WTC11 (cell line): Measurements from ENCODE around the gene MSLN. TPM values are rescaled to one million over a fixed set of nuclear protein-coding genes. Genes with fewer than 3 reads are reported as not detected.
A peak's percentile ranks its signal among the peaks of the same experiment; 100 is the strongest.

ENCODE experiments used
- ATAC-seq: fragments of 200-7000 bp; cut with Tn5 transposase; 2 replicates; pipeline ENCODE4 v1.10.0; 2021; ENCODE audit warnings: mild to moderate bottlenecking, moderate library complexity
- CTCF ChIA-PET: fragments of 300-600 bp; sonication (Branson Sonifier 250); formaldehyde crosslinking; loops from one replicate; lab custom pipeline; 2021; ENCODE audit warnings: antibody characterized with exemption; lab: Charles Lee
- POLR2A ChIA-PET: fragments of 350-600 bp; sonication (Branson Sonifier 250); formaldehyde crosslinking; loops from one replicate; lab custom pipeline; 2021; ENCODE audit warnings: antibody characterized with exemption; lab: Charles Lee
- DNase-seq: peaks from one replicate; pipeline ENCODE4 v3.0.0; 2021; ENCODE audit warnings: low spot score
- H3K27ac Mint-ChIP-seq: 2 replicates; pipeline ENCODE4 v1.8.0; 2021; ENCODE audit warnings: mixed read lengths
- H3K27me3 Mint-ChIP-seq: 2 replicates; pipeline ENCODE4 v1.8.0; 2021; ENCODE audit warnings: low read depth, mild to moderate bottlenecking, moderate library complexity, mixed read lengths
- H3K36me3 Mint-ChIP-seq: 2 replicates; pipeline ENCODE4 v1.8.0; 2021; ENCODE audit warnings: mixed read lengths
- H3K4me1 Mint-ChIP-seq: 2 replicates; pipeline ENCODE4 v1.8.0; 2022; ENCODE audit warnings: mixed read lengths
- H3K4me3 Mint-ChIP-seq: 2 replicates; pipeline ENCODE4 v1.8.0; 2021; ENCODE audit warnings: mild to moderate bottlenecking, moderate library complexity, mixed read lengths
- H3K9me3 Mint-ChIP-seq: 2 replicates; pipeline ENCODE4 v1.8.0; 2021; ENCODE audit warnings: mixed read lengths
- ATF1 ChIP-seq: sonication (generic); formaldehyde crosslinking; IDR thresholded peaks from 2 replicates; pipeline ENCODE4 v1.8.1; 2023; ENCODE audit warnings: mild to moderate bottlenecking, moderate library complexity, missing genetic modification reagents
- JUN ChIP-seq: sonication (generic); formaldehyde crosslinking; IDR thresholded peaks from 2 replicates; pipeline ENCODE4 v1.8.0; 2023; ENCODE audit warnings: mild to moderate bottlenecking, missing genetic modification reagents
- SMAD3 ChIP-seq: sonication (generic); formaldehyde crosslinking; IDR thresholded peaks from 2 replicates; pipeline ENCODE4 v1.8.0; 2022; ENCODE audit warnings: missing genetic modification reagents, mild to moderate bottlenecking, borderline replicate concordance
- SP1 ChIP-seq: sonication (generic); formaldehyde crosslinking; conservative IDR thresholded peaks from 2 replicates; pipeline ENCODE4 v1.8.1; 2022; ENCODE audit warnings: missing genetic modification reagents
- TEAD1 ChIP-seq: sonication (generic); formaldehyde crosslinking; IDR thresholded peaks from 2 replicates; pipeline ENCODE4 v1.8.0; 2022; ENCODE audit warnings: mild to moderate bottlenecking, missing genetic modification reagents
- ZNF138 ChIP-seq: sonication (generic); formaldehyde crosslinking; conservative IDR thresholded peaks from 2 replicates; pipeline ENCODE4 v1.8.1; 2022; ENCODE audit warnings: mild to moderate bottlenecking, moderate library complexity, missing genetic modification reagents
- ZNF219 ChIP-seq: sonication (generic); formaldehyde crosslinking; IDR thresholded peaks from 2 replicates; pipeline ENCODE4 v1.8.0; 2023; ENCODE audit warnings: missing genetic modification reagents, mild to moderate bottlenecking, borderline replicate concordance
- ZNF416 ChIP-seq: fragments of 250-450 bp; sonication (Bioruptor Pico); IDR thresholded peaks from 2 replicates; pipeline ENCODE4 v1.9.0; 2021; ENCODE audit warnings: mild to moderate bottlenecking, inconsistent platforms
- ZNF423 ChIP-seq: fragments of 250-450 bp; sonication (Bioruptor Pico); IDR thresholded peaks from 2 replicates; pipeline ENCODE4 v2.1.2; 2022; ENCODE audit warnings: mild to moderate bottlenecking, moderate library complexity
- total RNA-seq: library from RNA; stranded (reverse); gene quantifications from 3 replicates; pipeline ENCODE4 v1.2.3, GENCODE V29; 2021
- TF ChIP-seq, protein P1 (sequence below): fragments of 250-450 bp; sonication (Bioruptor Pico); IDR thresholded peaks from 2 replicates; pipeline ENCODE4 v1.9.0; 2021; ENCODE audit warnings: mild to moderate bottlenecking, borderline replicate concordance
- TF ChIP-seq, protein P2 (sequence below): sonication (generic); formaldehyde crosslinking; IDR thresholded peaks from 2 replicates; pipeline ENCODE4 v1.8.1; 2023; ENCODE audit warnings: mild to moderate bottlenecking, moderate library complexity, missing genetic modification reagents
- TF ChIP-seq, protein P3 (sequence below): sonication (generic); formaldehyde crosslinking; IDR thresholded peaks from 2 replicates; pipeline ENCODE4 v1.8.0; 2023; ENCODE audit warnings: missing genetic modification reagents, mild to moderate bottlenecking, borderline replicate concordance
- TF ChIP-seq, protein P4 (sequence below): sonication (generic); formaldehyde crosslinking; IDR thresholded peaks from 2 replicates; pipeline ENCODE4 v1.8.0; 2022; ENCODE audit warnings: mild to moderate bottlenecking, missing genetic modification reagents
- TF ChIP-seq, protein P5 (sequence below): sonication (generic); formaldehyde crosslinking; IDR thresholded peaks from 2 replicates; pipeline ENCODE4 v1.8.0; 2022; ENCODE audit warnings: mild to moderate bottlenecking, missing genetic modification reagents
- TF ChIP-seq, protein P6 (sequence below): sonication (generic); formaldehyde crosslinking; IDR thresholded peaks from 2 replicates; pipeline ENCODE4 v1.8.0; 2022; ENCODE audit warnings: mild to moderate bottlenecking, missing genetic modification reagents

MSLN gene
- total RNA-seq, 1 experiment from 2014 or later: 0.20 TPM

DNA sequence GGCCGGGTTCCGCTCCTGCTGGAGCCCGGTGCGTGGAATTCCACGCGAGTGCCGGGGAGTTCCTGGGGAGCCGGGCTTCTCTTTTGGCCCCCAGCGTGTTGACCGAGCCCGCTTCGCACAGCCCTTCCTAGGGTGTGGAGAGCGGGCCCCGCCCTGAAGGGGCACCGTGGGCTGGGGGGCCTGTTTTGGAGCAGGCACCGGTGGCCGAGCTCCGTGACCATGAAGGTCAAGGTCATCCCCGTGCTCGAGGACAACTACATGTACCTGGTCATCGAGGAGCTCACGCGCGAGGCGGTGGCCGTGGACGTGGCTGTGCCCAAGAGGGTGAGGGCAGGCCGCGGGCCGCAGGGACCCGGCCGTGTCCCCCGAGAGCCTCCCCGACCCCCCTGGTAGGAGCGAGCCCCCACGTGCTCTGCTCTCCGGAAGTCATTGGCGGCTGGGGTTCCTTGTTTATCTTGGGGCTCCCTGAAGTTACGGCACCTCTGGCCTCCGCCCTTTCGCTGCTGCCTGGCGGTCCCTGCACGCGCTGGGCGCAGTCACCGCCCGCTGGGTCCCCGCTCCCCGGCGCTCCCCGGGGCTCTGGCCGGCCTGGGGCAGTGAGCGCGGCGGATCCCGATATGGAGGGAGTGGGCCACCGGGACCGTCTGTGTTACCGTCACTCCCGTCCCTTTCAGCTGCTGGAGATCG is 33.1 kb upstream of the MSLN start (continued):
- TF ChIP-seq SP1 (CRISPR knock-in tag) (0 out of 2 replicates have a peak, but pooled peaks have one; percentile 0), ZNF423 (peak; percentile 45; the same call in 1 of the 2 replicates), JUN (0 out of 2 replicates have a peak, but pooled peaks have one; percentile 8), ATF1 (CRISPR knock-in tag) (no peak)
- TF ChIP-seq, protein P1, sequence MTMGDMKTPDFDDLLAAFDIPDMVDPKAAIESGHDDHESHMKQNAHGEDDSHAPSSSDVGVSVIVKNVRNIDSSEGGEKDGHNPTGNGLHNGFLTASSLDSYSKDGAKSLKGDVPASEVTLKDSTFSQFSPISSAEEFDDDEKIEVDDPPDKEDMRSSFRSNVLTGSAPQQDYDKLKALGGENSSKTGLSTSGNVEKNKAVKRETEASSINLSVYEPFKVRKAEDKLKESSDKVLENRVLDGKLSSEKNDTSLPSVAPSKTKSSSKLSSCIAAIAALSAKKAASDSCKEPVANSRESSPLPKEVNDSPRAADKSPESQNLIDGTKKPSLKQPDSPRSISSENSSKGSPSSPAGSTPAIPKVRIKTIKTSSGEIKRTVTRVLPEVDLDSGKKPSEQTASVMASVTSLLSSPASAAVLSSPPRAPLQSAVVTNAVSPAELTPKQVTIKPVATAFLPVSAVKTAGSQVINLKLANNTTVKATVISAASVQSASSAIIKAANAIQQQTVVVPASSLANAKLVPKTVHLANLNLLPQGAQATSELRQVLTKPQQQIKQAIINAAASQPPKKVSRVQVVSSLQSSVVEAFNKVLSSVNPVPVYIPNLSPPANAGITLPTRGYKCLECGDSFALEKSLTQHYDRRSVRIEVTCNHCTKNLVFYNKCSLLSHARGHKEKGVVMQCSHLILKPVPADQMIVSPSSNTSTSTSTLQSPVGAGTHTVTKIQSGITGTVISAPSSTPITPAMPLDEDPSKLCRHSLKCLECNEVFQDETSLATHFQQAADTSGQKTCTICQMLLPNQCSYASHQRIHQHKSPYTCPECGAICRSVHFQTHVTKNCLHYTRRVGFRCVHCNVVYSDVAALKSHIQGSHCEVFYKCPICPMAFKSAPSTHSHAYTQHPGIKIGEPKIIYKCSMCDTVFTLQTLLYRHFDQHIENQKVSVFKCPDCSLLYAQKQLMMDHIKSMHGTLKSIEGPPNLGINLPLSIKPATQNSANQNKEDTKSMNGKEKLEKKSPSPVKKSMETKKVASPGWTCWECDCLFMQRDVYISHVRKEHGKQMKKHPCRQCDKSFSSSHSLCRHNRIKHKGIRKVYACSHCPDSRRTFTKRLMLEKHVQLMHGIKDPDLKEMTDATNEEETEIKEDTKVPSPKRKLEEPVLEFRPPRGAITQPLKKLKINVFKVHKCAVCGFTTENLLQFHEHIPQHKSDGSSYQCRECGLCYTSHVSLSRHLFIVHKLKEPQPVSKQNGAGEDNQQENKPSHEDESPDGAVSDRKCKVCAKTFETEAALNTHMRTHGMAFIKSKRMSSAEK (CRISPR knock-in tag): no peak

DNA sequence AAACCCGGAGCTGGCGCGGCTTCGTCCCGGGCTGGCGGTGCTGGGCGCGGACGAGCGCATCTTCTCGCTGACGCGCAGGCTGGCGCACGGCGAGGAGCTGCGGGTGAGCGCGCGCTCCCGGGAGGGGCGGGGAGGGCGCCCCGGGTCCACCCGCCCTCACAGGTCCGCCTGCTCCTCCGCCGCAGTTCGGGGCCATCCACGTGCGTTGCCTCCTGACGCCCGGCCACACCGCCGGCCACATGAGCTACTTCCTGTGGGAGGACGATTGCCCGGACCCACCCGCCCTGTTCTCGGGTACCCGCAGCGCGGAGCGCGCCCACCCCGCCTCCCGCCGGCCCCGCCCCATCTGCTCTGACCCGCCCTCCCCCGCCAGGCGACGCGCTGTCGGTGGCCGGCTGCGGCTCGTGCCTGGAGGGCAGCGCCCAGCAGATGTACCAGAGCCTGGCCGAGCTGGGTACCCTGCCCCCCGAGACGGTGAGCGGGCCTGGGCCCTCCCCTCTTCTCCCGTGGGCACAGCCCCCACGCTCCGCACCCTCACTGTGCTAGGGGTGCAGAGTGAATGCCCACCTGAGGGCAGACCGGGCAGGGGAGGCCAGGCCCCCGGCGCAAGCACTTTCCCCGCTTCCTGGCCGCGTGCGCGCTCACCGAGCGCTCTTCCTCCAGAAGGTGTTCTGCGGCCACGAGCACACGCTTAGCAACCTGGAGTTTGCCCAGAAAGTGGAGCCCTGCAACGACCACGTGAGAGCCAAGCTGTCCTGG is 32.2 kb upstream of the MSLN start:
- H3K4me3 Mint-ChIP-seq: peak overlapping the region; percentile 64
- H3K9me3 Mint-ChIP-seq: no peaks in the 10 kb centered on the region
- peak; percentile 77 for DNase-seq
- H3K4me1 Mint-ChIP-seq: no peaks in the 10 kb centered on the region
- H3K36me3 Mint-ChIP-seq: no peaks in the 10 kb centered on the region; the same call in 1 of the 2 replicates
- CTCF ChIA-PET: interaction anchor here (0.6 to 6.9 kb wide), 16 partner anchors 9 to 417 kb away, joined by 3 to 90 read pairs (median 4); partner anchors contain the start of genes CHTF18, CIAO3, GNG13 and METRN
- peak; percentile 10 for ATAC-seq
- TF ChIP-seq, protein P2, sequence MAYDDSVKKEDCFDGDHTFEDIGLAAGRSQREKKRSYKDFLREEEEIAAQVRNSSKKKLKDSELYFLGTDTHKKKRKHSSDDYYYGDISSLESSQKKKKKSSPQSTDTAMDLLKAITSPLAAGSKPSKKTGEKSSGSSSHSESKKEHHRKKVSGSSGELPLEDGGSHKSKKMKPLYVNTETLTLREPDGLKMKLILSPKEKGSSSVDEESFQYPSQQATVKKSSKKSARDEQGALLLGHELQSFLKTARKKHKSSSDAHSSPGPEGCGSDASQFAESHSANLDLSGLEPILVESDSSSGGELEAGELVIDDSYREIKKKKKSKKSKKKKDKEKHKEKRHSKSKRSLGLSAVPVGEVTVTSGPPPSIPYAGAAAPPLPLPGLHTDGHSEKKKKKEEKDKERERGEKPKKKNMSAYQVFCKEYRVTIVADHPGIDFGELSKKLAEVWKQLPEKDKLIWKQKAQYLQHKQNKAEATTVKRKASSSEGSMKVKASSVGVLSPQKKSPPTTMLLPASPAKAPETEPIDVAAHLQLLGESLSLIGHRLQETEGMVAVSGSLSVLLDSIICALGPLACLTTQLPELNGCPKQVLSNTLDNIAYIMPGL (CRISPR knock-in tag): peak; percentile 73
- TF ChIP-seq SMAD3 (CRISPR knock-in tag) (no peak), ZNF219 (CRISPR knock-in tag) (0 out of 2 replicates have a peak, but pooled peaks have one; percentile 47), ZNF416 (no peak; the same call in 1 of the 2 replicates), TEAD1 (CRISPR knock-in tag) (peak; percentile 59; the same call in 1 of the 2 replicates), ZNF138 (CRISPR knock-in tag) (no peak), SP1 (CRISPR knock-in tag) (peak; percentile 39)
- TF ChIP-seq, protein P3, sequence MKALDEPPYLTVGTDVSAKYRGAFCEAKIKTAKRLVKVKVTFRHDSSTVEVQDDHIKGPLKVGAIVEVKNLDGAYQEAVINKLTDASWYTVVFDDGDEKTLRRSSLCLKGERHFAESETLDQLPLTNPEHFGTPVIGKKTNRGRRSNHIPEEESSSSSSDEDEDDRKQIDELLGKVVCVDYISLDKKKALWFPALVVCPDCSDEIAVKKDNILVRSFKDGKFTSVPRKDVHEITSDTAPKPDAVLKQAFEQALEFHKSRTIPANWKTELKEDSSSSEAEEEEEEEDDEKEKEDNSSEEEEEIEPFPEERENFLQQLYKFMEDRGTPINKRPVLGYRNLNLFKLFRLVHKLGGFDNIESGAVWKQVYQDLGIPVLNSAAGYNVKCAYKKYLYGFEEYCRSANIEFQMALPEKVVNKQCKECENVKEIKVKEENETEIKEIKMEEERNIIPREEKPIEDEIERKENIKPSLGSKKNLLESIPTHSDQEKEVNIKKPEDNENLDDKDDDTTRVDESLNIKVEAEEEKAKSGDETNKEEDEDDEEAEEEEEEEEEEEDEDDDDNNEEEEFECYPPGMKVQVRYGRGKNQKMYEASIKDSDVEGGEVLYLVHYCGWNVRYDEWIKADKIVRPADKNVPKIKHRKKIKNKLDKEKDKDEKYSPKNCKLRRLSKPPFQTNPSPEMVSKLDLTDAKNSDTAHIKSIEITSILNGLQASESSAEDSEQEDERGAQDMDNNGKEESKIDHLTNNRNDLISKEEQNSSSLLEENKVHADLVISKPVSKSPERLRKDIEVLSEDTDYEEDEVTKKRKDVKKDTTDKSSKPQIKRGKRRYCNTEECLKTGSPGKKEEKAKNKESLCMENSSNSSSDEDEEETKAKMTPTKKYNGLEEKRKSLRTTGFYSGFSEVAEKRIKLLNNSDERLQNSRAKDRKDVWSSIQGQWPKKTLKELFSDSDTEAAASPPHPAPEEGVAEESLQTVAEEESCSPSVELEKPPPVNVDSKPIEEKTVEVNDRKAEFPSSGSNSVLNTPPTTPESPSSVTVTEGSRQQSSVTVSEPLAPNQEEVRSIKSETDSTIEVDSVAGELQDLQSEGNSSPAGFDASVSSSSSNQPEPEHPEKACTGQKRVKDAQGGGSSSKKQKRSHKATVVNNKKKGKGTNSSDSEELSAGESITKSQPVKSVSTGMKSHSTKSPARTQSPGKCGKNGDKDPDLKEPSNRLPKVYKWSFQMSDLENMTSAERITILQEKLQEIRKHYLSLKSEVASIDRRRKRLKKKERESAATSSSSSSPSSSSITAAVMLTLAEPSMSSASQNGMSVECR (CRISPR knock-in tag): no peak
- TF ChIP-seq, protein P4, sequence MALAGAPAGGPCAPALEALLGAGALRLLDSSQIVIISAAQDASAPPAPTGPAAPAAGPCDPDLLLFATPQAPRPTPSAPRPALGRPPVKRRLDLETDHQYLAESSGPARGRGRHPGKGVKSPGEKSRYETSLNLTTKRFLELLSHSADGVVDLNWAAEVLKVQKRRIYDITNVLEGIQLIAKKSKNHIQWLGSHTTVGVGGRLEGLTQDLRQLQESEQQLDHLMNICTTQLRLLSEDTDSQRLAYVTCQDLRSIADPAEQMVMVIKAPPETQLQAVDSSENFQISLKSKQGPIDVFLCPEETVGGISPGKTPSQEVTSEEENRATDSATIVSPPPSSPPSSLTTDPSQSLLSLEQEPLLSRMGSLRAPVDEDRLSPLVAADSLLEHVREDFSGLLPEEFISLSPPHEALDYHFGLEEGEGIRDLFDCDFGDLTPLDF (CRISPR knock-in tag): 0 out of 2 replicates have a peak, but pooled peaks have one; percentile 8
- TF ChIP-seq, protein P5, sequence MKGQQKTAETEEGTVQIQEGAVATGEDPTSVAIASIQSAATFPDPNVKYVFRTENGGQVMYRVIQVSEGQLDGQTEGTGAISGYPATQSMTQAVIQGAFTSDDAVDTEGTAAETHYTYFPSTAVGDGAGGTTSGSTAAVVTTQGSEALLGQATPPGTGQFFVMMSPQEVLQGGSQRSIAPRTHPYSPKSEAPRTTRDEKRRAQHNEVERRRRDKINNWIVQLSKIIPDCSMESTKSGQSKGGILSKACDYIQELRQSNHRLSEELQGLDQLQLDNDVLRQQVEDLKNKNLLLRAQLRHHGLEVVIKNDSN (CRISPR knock-in tag): peak; percentile 66; the same call in 1 of the 2 replicates
- TF ChIP-seq, protein P6, sequence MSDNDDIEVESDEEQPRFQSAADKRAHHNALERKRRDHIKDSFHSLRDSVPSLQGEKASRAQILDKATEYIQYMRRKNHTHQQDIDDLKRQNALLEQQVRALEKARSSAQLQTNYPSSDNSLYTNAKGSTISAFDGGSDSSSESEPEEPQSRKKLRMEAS (CRISPR knock-in tag): peak; percentile 83; the same call in 1 of the 2 replicates
- H3K27ac Mint-ChIP-seq: no peak overlapping the region
- POLR2A ChIA-PET: interaction anchor here (0.6 to 1.2 kb wide), 3 partner anchors 9 to 66 kb away, joined by 3 read pairs; no protein-coding TSS in a partner anchor
- H3K27me3 Mint-ChIP-seq: peaks cover 2% of the 10 kb centered on the region; the same call in 1 of the 2 replicates
